NCI-H2029 (cell line): Measurements from ENCODE around the gene NAALADL1.
"Not testable (repeated sequence)": the region's sequence is repeated elsewhere in the genome, so short reads cannot be mapped to it uniquely, and the experiment has no call there.

Experiments
- DNase-seq: peaks from one replicate; lab custom pipeline; 2025; lab: John Stamatoyannopoulos, UW

The NAALADL1 gene

DNA sequence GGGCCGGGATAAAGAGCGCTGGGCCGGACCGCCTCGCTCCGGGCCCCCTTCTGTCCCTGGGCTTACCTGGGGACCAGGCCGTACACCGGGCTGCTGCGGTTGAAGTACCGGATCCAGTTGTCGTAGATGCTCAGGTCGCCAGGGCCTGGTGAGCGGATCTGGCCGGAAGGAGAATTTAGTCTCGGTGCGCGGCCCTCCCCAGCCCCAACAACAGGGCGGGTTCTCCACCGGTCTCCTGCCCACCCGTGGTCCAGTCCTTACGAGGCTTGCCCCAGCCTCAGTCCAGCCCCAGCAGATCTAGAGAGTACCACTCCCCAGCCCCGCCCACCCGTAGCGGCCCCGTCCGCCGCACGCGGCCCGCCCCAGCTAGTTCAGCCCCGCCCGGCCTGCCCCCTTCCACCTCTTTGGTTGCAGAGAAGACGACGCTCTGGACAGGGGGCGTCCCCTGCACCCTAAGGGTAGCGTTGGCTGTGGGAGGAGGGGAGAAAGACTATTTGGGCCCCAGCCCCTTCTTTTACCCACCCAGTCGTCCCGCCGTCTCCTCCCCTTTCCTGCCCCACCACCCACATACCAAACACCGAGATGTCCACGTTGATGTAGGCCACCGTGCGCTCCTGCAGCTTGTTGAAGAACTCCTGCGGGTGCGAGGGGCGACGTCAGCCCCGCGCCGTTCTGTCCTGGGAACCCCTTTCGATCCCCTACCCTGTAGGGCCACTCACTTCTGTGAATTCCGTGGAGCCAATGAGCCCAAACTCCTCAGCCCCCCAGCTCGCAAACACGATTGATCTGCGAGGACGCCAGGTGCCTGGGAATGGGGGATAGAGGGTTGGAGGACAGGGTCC lies 10.6 kb downstream of the NAALADL1 start:
- no peak for DNase-seq

GRCh38 chr11:65045728-65046127 lies 12.6 kb downstream of the NAALADL1 start:
- no peak for DNase-seq

DNA sequence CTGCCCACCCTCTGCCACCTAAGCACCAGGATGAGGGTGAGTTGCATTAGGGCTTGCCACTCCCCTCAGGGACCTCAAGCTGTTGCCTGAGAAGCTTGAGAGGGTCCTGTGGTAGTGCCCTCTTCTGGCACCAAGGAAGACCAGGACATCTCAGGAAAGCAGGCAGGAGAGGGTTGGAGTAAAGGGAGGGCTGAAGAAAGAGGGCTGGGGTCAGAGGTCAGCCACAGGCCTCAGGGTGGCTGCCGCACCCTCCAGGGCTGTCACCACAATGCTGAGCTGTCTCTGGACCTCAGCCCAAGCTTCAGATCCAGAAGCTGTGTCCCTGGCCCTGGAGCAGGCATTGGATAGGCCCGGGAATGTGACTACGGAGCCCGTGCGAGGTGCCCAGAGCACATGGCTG lies 13.3 kb downstream of the NAALADL1 start:
- no peak for DNase-seq

- no peak for DNase-seq
Observed at GRCh38 chr11:65043881-65044501, 14.4 kb downstream of the NAALADL1 start.

GRCh38 chr11:65042891-65043290 lies 15.5 kb downstream of the NAALADL1 start:
- no peak for DNase-seq

- DNase-seq = peak; percentile 96
Observed at GRCh38 chr11:65040847-65041622, 17.3 kb downstream of the NAALADL1 start, which contains the start of gene SAC3D1. Gene SAC3D1, plus strand, starts transcription at chr11:65041210. Its CDS starts 83 bp downstream, at chr11:65041293.

- DNase-seq = no peak
Observed at GRCh38 chr11:65040520-65040846, 17.9 kb downstream of the NAALADL1 start.

DNA sequence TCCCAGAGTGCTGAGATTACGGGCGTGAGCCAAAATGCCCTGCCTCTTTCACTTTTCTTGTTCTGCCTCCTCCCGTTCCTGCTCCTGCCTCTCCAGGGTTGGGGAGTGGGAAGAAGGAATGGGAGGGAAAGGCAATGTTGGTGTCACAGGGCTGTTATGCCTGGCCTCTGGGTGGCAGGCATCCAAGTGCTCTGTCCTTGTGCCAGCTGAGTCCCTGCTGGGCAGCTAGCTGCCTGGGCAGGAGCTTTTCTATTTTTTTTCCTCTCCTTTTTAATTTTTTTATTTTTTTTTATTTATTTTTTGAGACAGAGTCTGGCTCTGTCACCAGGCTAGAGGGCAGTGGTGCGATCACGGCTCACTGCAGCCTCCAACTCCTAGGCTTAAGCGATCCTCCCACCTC lies 21.4 kb downstream of the NAALADL1 start:
- DNase-seq = no peak

DNA sequence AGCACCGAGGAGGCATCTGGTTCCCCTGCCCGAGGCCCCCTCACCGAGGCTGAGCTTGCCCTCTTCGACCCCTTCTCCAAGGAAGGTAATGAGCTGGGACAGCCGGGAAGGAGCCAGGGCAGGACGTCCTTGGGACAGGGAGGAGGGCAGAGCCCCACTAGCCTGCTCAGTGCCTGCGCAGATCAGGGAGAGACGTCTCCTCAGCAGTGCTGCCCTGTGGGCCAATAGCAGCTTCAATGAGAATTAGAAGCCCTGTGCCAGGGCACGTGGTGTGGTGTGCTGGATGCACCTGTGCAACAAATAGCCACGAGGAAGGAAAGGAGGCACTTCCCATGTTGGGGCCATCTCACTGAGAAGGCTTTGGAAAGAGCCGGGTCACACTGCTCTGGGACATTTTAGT lies 22.8 kb downstream of the NAALADL1 start:
- no peak for DNase-seq

DNA sequence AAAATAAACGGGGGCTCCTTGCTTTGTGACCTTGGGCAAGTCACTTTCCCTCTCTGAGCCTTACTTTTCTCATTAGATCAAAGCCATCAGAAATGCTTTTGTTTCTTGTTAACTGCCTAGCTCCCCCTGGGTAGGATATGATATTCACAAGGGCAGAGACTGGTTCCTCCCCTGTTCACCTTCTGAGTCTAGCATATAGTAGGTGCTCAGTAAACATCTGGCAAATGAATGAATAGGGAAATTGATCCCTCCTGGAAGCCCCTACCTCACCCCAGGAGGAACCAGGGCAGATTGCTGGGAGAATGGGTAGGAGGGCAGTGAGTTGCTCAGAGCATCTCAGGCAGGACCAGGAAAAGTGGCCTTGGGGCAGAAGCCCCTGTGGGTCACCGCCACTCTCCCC lies 23.9 kb downstream of the NAALADL1 start:
- DNase-seq = no peak

- no peak for DNase-seq
Observed at GRCh38 chr11:65032216-65032615, 26.1 kb downstream of the NAALADL1 start.

DNA sequence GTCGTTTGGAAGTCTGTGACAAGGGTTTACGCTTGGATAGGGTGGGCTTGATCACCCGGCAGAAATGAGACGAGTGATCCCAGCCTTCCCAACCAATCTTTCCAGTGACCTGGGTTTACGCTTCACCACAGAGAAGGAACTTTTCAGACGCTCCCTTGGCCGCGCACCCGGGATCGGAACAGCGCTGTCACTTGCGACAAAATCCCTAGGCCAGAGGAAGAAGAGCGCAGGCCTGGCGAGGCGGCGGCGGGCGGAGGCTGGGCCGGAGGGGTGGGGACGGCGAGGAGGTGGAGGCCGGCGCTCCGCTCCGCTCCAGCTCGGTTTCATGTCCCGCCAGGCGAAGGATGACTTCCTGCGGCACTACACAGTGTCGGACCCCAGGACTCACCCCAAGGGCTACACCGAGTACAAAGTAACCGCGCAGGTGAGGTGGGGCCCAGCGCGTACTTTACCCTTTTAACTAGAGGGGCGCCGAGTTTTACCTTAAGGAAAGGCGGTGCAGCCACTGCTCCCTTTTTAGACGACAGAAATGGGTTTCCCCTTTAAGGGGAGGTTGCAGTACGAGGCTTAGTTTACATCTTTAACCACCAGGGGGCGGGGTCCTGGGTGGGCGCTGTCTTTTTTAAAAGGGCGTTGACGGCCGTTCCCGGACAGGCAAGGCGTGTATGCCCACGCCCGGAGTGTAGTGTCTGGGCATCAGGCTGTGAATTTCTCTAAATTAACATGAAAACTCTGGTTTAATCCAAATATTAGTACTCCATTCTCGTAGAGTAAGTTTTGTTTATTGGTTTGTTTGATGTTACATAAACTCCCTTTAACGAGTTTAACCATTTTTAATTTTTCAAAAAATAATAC lies 30.9 kb downstream of the NAALADL1 start, which contains the start of gene SNX15:
TSS of gene SNX15 (plus strand) at position 227 of the 855 bp plus-strand sequence. CDS start at position 326, 99 bp downstream.
- DNase-seq = peak; percentile 93

GRCh38 chr11:65026810-65027209 lies 31.5 kb downstream of the NAALADL1 start:
- no peak for DNase-seq

- DNase-seq = not testable (repeated sequence)
Observed at GRCh38 chr11:65023502-65023901, 34.9 kb downstream of the NAALADL1 start.

- no peak for DNase-seq
Observed at GRCh38 chr11:65021509-65021908, 36.8 kb downstream of the NAALADL1 start.

- no peak for DNase-seq
Observed at GRCh38 chr11:65021003-65021402, 37.4 kb downstream of the NAALADL1 start.

GRCh38 chr11:65019824-65020223 lies 38.5 kb downstream of the NAALADL1 start:
- no peak for DNase-seq

- DNase-seq = no peak
Observed at GRCh38 chr11:65017937-65018336, 40.4 kb downstream of the NAALADL1 start.

DNA sequence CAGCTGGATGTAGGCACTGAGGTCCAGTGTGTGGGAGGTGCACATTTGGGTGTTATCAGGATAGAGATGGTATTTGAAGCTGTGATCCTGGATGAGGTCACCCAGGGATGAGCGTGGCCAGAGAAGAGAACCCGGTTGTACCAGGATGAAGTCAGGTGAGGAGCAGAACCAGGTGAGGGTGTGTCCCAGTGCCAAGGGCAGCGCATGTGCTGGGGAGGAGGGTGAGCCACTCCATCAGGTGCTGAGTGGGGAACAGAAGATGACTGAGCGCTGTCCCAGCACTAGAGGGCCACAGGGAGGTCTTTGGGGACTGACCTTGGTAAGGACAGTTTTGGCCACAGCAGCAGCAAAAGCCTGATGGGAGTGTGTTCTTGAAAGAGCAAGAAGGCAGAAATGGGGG lies 41.6 kb downstream of the NAALADL1 start:
- DNase-seq = no peak

DNA sequence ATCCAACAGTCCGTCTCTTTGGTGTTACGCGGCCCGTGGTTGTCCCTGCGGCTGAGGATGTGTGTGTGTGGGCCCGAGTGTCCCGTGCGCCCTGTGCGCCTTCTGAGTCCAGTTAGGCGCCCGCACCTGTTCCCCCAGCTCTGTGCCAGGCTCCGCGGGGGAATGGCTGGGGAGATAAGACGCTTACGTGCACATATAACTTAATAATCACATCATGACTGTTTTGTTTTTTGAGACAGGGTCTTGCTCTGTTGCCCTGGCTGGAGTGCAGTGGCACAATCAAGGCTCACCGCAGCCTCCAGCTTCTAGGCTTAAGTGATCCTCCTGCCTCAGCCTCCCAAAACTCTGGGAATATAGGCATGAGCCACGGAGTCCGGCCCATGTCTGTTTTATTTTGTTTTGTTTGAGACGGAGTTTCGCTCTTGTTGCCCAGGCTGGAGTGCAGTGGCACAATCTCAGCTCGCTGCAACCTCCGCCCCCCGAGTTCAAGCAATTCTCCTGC lies 43.6 kb downstream of the NAALADL1 start:
- no peak for DNase-seq
